Common myeloid progenitor, CD34-positive (primary cell): ENCODE measurements around the gene KCNQ2.

ENCODE experiments used
- CTCF ChIA-PET: fragments of 350-600 bp; sonication (Branson Sonifier 250); formaldehyde crosslinking; loops from one replicate; lab custom pipeline; 2021; ENCODE audit warnings: antibody characterized with exemption; lab: Charles Lee
- POLR2A ChIA-PET: fragments of 350-600 bp; sonication (Branson Sonifier 250); formaldehyde crosslinking; loops from one replicate; lab custom pipeline; 2021; ENCODE audit warnings: antibody characterized with exemption; lab: Charles Lee
- DNase-seq, 3 donors: peaks; one replicate each; pipeline versions ENCODE4 v3.0.0 to v3.0.0-alpha.2; 2013
- H3K27ac ChIP-seq, 2 experiments: 1 replicate in 1 of 2; 2 replicates in 1 of 2; pipeline ENCODE4 v1.7.0; 2013; ENCODE audit warnings: inconsistent platforms in 2 of 2, low read length in 2 of 2, mild to moderate bottlenecking in 2 of 2, low read depth in 1 of 2, moderate library complexity in 1 of 2; ENCODE audit not compliant: severe bottlenecking in 2 of 2, insufficient read depth in 1 of 2, poor library complexity in 1 of 2
- H3K27me3 ChIP-seq, 5 experiments: replicated peaks in 2 of 5; 1 replicate in 3 of 5; 2 replicates in 2 of 5; pipeline versions ENCODE4 v1.6.1 to v1.7.0; 2013; ENCODE audit warnings: low read length in 4 of 5, mild to moderate bottlenecking in 2 of 5, moderate library complexity in 2 of 5, inconsistent platforms in 1 of 5; ENCODE audit not compliant: insufficient read depth in 5 of 5, control insufficient read depth in 4 of 5
- H3K36me3 ChIP-seq, 4 experiments: 1 replicate in 2 of 4; 2 replicates in 2 of 4; pipeline versions ENCODE4 v1.6.1 to v1.7.0; 2013; ENCODE audit warnings: low read length in 3 of 4, control low read depth in 1 of 4, mild to moderate bottlenecking in 1 of 4; ENCODE audit not compliant: control insufficient read depth in 4 of 4, insufficient read depth in 4 of 4
- H3K4me1 ChIP-seq, 4 experiments: 1 replicate in 3 of 4; 2 replicates in 1 of 4; pipeline versions ENCODE4 v1.6.1 to v1.7.1; 2013; ENCODE audit warnings: low read length in 3 of 4, mild to moderate bottlenecking in 3 of 4, control low read depth in 1 of 4, inconsistent platforms in 1 of 4, moderate library complexity in 1 of 4; ENCODE audit not compliant: control insufficient read depth in 4 of 4, insufficient read depth in 4 of 4; ENCODE audit errors: control extremely low read depth in 1 of 4
- H3K4me3 ChIP-seq, 7 experiments: 1 replicate in 4 of 7; 2 replicates in 3 of 7; pipeline versions ENCODE4 v1.5.1 to v1.7.0; 2013; ENCODE audit warnings: mild to moderate bottlenecking in 7 of 7, low read length in 6 of 7, moderate library complexity in 6 of 7, inconsistent platforms in 2 of 7, low read depth in 2 of 7, control low read depth in 1 of 7; ENCODE audit not compliant: insufficient read depth in 4 of 7, control insufficient read depth in 1 of 7; ENCODE audit errors: extremely low read depth in 1 of 7
- H3K9me3 ChIP-seq, 5 experiments: 1 replicate in 4 of 5; 2 replicates in 1 of 5; pipeline versions ENCODE4 v1.6.1 to v1.7.1; 2013; ENCODE audit warnings: low read length in 4 of 5, mild to moderate bottlenecking in 2 of 5, inconsistent platforms in 1 of 5, low read depth in 1 of 5, moderate library complexity in 1 of 5; ENCODE audit not compliant: control insufficient read depth in 4 of 5, insufficient read depth in 2 of 5; ENCODE audit errors: control extremely low read depth in 1 of 5
- WGBS: methylation state at CpG from one replicate; pipeline ENCODE4 v1.1.5; 2013; ENCODE audit not compliant: insufficient coverage; 5-methylcytosine and 5-hydroxymethylcytosine counted together

KCNQ2 gene

GRCh38 chr20:63403403-63404105 lies 68.9 kb downstream of the KCNQ2 start:
- ChIA-PET CTCF (no interaction called here), POLR2A (no interaction called here)
- Histone ChIP-seq H3K4me3 (no peak overlapping the region), H3K36me3 (no peaks in the 10 kb centered on the region), H3K27me3 (peaks cover 0 to 4% (median 0%) of the 10 kb centered on the region in 5 experiments), H3K4me1 (peaks cover 0 to 5% (median 3%) of the 10 kb centered on the region in 4 experiments), H3K9me3 (no peaks in the 10 kb centered on the region), H3K27ac (no peak overlapping the region)
- no peak for DNase-seq
- WGBS = 95% methylated on average over 19 of the region's 19 CpGs

DNA sequence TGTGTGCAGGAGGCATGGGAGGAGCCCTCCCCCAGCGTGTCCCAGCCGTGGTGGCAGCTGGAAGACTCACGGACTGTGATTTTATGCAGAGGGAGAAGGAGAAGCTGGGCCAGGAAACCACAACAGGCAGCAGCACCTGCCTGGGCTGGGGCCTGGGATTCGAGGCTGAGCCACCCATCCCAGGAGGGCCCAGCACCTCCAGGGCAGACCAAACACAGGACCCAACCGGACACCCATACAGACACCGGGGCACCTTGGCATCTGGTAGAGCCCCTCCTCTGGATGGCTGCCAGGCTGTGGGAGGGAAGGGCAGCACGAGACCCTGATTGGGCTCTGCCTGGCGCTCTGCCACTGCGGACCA lies 69.6 kb downstream of the KCNQ2 start:
- POLR2A ChIA-PET = no interaction called here
- Histone ChIP-seq H3K9me3 (no peaks in the 10 kb centered on the region), H3K4me3 (no peak overlapping the region), H3K27me3 (peaks cover 0 to 4% (median 0%) of the 10 kb centered on the region in 5 experiments), H3K36me3 (no peaks in the 10 kb centered on the region), H3K27ac (no peak overlapping the region), H3K4me1 (peaks cover 0 to 5% (median 3%) of the 10 kb centered on the region in 4 experiments)
- no peak for DNase-seq
- 0% methylated on average over 3 of the region's 9 CpGs for WGBS
- CTCF ChIA-PET = no interaction called here

DNA sequence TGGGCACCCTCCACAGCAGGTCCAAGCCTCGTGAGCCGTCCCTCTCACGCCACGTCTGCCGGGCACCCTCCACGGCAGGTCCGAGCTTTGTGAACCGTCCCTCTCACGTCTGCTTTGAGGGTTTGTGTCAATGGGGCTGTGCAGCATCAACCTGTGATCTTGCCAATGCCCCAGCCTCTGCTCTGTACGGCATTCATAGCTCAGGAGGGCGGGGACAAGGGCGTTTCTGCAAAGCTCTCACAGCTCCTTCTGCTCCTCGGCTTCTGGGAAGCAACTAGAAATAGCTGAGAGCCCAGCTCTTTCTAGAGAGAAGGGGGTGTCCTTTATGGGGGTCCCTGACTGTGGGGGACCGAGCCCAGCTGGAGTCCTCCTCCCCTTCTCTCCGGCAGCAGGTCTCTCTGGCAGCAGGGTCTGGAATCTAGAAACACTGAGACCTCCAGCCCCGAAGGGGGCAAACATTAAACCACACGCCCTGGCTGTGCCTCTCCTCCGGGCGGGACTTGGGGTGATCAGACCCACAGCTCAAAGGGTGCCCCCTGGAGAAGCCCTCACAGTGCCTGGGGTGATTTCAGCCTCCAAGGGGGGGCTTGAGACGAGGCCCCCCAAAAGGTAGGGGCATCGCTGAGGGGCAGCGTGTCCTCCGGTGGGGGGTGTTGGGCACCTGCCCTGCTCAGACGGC lies 70.1 kb downstream of the KCNQ2 start:
- Histone ChIP-seq H3K4me3 (no peak overlapping the region), H3K27me3 (peaks cover 0 to 4% (median 0%) of the 10 kb centered on the region in 5 experiments), H3K36me3 (no peaks in the 10 kb centered on the region), H3K4me1 (peaks cover 0 to 5% (median 3%) of the 10 kb centered on the region in 4 experiments), H3K27ac (no peak overlapping the region), H3K9me3 (no peaks in the 10 kb centered on the region)
- no peak for DNase-seq
- CTCF ChIA-PET = no interaction called here
- WGBS = 74% methylated on average over 16 of the region's 24 CpGs
- POLR2A ChIA-PET = no interaction called here

GRCh38 chr20:63401384-63402110 lies 70.9 kb downstream of the KCNQ2 start:
- Histone ChIP-seq H3K4me3 (no peak overlapping the region), H3K4me1 (peaks cover 0 to 5% (median 3%) of the 10 kb centered on the region in 4 experiments), H3K27ac (no peak overlapping the region), H3K36me3 (no peaks in the 10 kb centered on the region), H3K9me3 (no peaks in the 10 kb centered on the region), H3K27me3 (peaks cover 0 to 4% (median 0%) of the 10 kb centered on the region in 5 experiments)
- CTCF ChIA-PET = no interaction called here
- 86% methylated on average over 13 of the region's 29 CpGs for WGBS
- DNase-seq = no peak
- POLR2A ChIA-PET = no interaction called here

- no peaks in the 10 kb centered on the region for H3K36me3 ChIP-seq
- H3K27me3 ChIP-seq = peaks cover 0 to 4% (median 0%) of the 10 kb centered on the region in 5 experiments
- WGBS = 94% methylated on average over 35 of the region's 44 CpGs
- H3K4me1 ChIP-seq = peaks cover 0 to 5% (median 2%) of the 10 kb centered on the region in 4 experiments
- H3K9me3 ChIP-seq = no peaks in the 10 kb centered on the region
- no peak overlapping the region for H3K4me3 ChIP-seq
- no peak overlapping the region for H3K27ac ChIP-seq
- ChIA-PET POLR2A (no interaction called here), CTCF (no interaction called here)
- DNase-seq = no peak
These were observed 71.8 kb downstream of the KCNQ2 start for GRCh38 chr20:63400486-63401210.

DNA sequence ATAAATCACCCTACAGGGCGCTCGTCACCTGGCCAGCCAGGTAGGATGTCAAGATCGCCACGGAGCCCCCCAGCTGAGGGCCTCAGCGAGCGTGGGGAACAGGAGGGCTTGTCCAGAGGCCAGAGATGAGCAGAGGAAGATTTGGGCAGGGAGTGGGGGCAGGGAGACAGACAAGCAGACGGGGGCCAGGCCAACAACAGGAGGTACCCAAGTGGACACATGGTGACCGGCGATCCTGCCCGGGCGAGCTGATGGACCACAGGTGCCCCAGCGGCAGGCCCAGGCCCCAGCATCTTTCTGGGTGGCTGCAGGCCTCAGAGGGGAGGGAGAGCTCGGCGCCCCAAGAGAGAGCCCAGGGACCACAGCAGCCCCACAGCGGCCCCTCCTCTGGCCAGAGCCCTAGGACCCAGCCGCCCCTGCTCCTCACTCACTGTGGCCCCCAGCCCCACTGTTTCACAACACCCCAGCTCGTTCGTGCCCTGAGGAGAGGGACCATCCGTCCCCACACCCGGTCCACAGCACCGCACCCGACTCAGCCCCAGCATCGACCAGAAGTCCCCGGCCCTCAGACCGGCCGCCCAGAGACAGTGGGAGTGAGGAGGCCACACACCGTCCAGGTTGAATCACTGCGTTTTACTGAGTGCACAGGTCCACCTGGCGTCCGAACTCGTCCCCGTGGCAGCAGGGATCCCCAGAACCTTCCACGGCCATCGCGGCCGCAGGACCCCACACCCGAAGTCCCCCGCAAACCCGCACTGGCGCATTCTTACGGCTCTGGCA lies 72.7 kb downstream of the KCNQ2 start:
- Histone ChIP-seq H3K9me3 (no peaks in the 10 kb centered on the region), H3K27me3 (peaks cover 0 to 4% (median 0%) of the 10 kb centered on the region in 5 experiments), H3K4me3 (no peak overlapping the region), H3K36me3 (no peaks in the 10 kb centered on the region), H3K4me1 (peaks cover 0 to 5% (median 2%) of the 10 kb centered on the region in 4 experiments), H3K27ac (no peak overlapping the region)
- WGBS = 95% methylated on average over 37 of the region's 41 CpGs
- no peak for DNase-seq
- POLR2A ChIA-PET = no interaction called here
- CTCF ChIA-PET = no interaction called here
